Endothelial cell of umbilical vein (primary cell): ENCODE measurements around the gene TMC2. TPM values are rescaled to one million over a fixed set of nuclear protein-coding genes. Genes with fewer than 3 reads are reported as not detected.

ENCODE experiments used
- BruUV-seq: library from RNA; stranded (reverse); fragments of 400-500 nt; replicated peaks from 2 replicates; lab custom pipeline; 2021; lab: Mats Ljungman, UMichigan
- CTCF ChIA-PET: fragments of 300-600, 350-600 bp; sonication (Branson Sonifier 250); formaldehyde crosslinking; loops from one replicate; lab custom pipeline; 2021; ENCODE audit warnings: antibody characterized with exemption, inconsistent platforms; lab: Charles Lee
- POLR2A ChIA-PET: fragments of 300-600, 350-600 bp; sonication (Branson Sonifier 250); formaldehyde crosslinking; loops from one replicate; lab custom pipeline; 2021; ENCODE audit warnings: antibody characterized with exemption, inconsistent platforms; lab: Charles Lee
- DNase-seq: peaks from one replicate; pipeline ENCODE4 v3.0.0-alpha.2; 2011; ENCODE audit warnings: low read depth, low spot score
- FAIRE-seq: peaks from 2 replicates; lab custom pipeline; 2011; peaks lifted over from hg19 to GRCh38; lab: Jason Lieb, UNC
- H2AFZ ChIP-seq: 2 replicates; pipeline ENCODE4 v1.6.0; 2012; ENCODE audit warnings: low read depth, low read length, control low read depth, inconsistent platforms
- H3K27ac ChIP-seq: 2 replicates; pipeline ENCODE4 v1.5.1; 2011; ENCODE audit warnings: low read depth, mild to moderate bottlenecking, control low read depth, low read length, moderate library complexity; ENCODE audit not compliant: insufficient read depth
- H3K27me3 ChIP-seq, 2 experiments: 2 replicates each; pipeline versions ENCODE4 v1.6.0 to v1.6.1; 2011; ENCODE audit warnings: low read length in 2 of 2, mixed read lengths in 1 of 2; ENCODE audit not compliant: control insufficient read depth in 2 of 2, insufficient read depth in 2 of 2
- H3K36me3 ChIP-seq, 2 experiments: 2 replicates in 1 of 2; 3 replicates in 1 of 2; pipeline ENCODE4 v1.5.1; 2011; ENCODE audit warnings: low read length in 2 of 2, mild to moderate bottlenecking in 1 of 2, moderate library complexity in 1 of 2; ENCODE audit not compliant: control insufficient read depth in 2 of 2, insufficient read depth in 2 of 2; ENCODE audit errors: extremely low read depth in 1 of 2
- H3K4me1 ChIP-seq: 3 replicates; pipeline ENCODE4 v1.5.1; 2011; ENCODE audit warnings: mild to moderate bottlenecking, low read length; ENCODE audit not compliant: control insufficient read depth, insufficient read depth; ENCODE audit errors: extremely low read depth
- H3K4me2 ChIP-seq: 2 replicates; pipeline ENCODE4 v1.6.1; 2011; ENCODE audit warnings: low read length, control low read depth, mixed read lengths; ENCODE audit not compliant: insufficient read depth
- H3K4me3 ChIP-seq, 3 experiments: fragments of 200-600 bp in 1 of 3; sonication (generic), shearing (Covaris generic) in 1 of 3; replicated peaks in 1 of 3; 2 replicates each; pipeline ENCODE4 v1.5.1; 2011 to 2016; ENCODE audit warnings: control low read depth in 3 of 3, low read length in 3 of 3, mild to moderate bottlenecking in 2 of 3, inconsistent platforms in 1 of 3, low read depth in 1 of 3, moderate library complexity in 1 of 3; ENCODE audit not compliant: insufficient read depth in 1 of 3
- H3K79me2 ChIP-seq: 2 replicates; pipeline ENCODE4 v1.6.0; 2012; ENCODE audit warnings: low read length, inconsistent platforms; ENCODE audit not compliant: control insufficient read depth, insufficient read depth
- H3K9ac ChIP-seq: replicated peaks from 2 replicates; pipeline ENCODE3; 2011; ENCODE audit warnings: low read length, control low read depth; ENCODE audit not compliant: insufficient read depth; ENCODE audit errors: extremely low read depth
- H3K9me1 ChIP-seq: replicated peaks from 3 replicates; pipeline ENCODE4 v1.6.0; 2011; ENCODE audit warnings: mild to moderate bottlenecking, low read length; ENCODE audit not compliant: control insufficient read depth, insufficient read depth; ENCODE audit errors: extremely low read depth
- H3K9me3 ChIP-seq: replicated peaks from 2 replicates; pipeline ENCODE4 v1.5.1; 2012; ENCODE audit warnings: low read length, inconsistent platforms; ENCODE audit not compliant: control insufficient read depth, insufficient read depth
- H4K20me1 ChIP-seq: replicated peaks from 2 replicates; pipeline ENCODE3; 2011; ENCODE audit warnings: mild to moderate bottlenecking, low read length; ENCODE audit not compliant: control insufficient read depth, insufficient read depth; ENCODE audit errors: extremely low read depth
- EZH2 ChIP-seq: IDR thresholded peaks from 2 replicates; pipeline ENCODE4 v1.6.1; 2012; ENCODE audit warnings: borderline replicate concordance, low read depth, mild to moderate bottlenecking, moderate library complexity, low read length, inconsistent platforms; ENCODE audit not compliant: severe bottlenecking
- FOS ChIP-seq: IDR thresholded peaks from 2 replicates; pipeline ENCODE4 v1.6.1; 2011; ENCODE audit warnings: mild to moderate bottlenecking, low read length, moderate library complexity, borderline replicate concordance; ENCODE audit not compliant: insufficient read depth
- GATA2 ChIP-seq: IDR thresholded peaks from 2 replicates; pipeline ENCODE4 v1.7.0; 2011; ENCODE audit warnings: low read depth, mild to moderate bottlenecking, moderate library complexity, mixed read lengths, low read length; ENCODE audit not compliant: insufficient read length, insufficient read depth
- MAX ChIP-seq: IDR thresholded peaks from 2 replicates; pipeline ENCODE4 v1.6.1; 2011; ENCODE audit not compliant: insufficient read depth, insufficient read length
- MYC ChIP-seq: IDR thresholded peaks from one replicate; pipeline ENCODE4 v1.6.1; 2011; ENCODE audit warnings: mild to moderate bottlenecking, low read depth, low read length
- POLR2A ChIP-seq: IDR thresholded peaks from 2 replicates; pipeline ENCODE4 v1.6.1; 2012; ENCODE audit warnings: low read depth, mild to moderate bottlenecking, control low read depth, low read length
- POLR2AphosphoS5 ChIP-seq: IDR thresholded peaks from 2 replicates; pipeline ENCODE4 v1.6.1; 2012; ENCODE audit warnings: low read depth, mild to moderate bottlenecking, control low read depth, low read length, moderate library complexity; ENCODE audit not compliant: insufficient read depth
- dilution Hi-C: fragments of 300-500 bp; cut with MboI; formaldehyde crosslinking; loops from one replicate; pipeline ENCODE4 v1.15.0; 2019; ENCODE audit warnings: low sequenced_read_pairs; ENCODE audit not compliant: extremely low pct_ligation_motif_present
- intact Hi-C: fragments of 100-400 bp; cut with micrococcal nuclease; formaldehyde crosslinking; loops from one replicate; pipeline ENCODE4 v1.10.0; 2022
- polyA plus RNA-seq, 4 experiments: library from polyadenylated mRNA; depleted of rRNA in 3 of 4; stranded (reverse) in 3 of 4; unstranded in 1 of 4; fragments of >200 nt; gene quantifications; 2 replicates each; pipeline versions ENCODE4 v1.2.1 to v1.2.3, GENCODE V29; 2011 to 2012; ENCODE audit warnings: missing spikeins in 1 of 4
- total RNA-seq: library from RNA; stranded (reverse); gene quantifications from 2 replicates; pipeline ENCODE4 v1.2.3, GENCODE V29; 2021
- TF ChIP-seq, protein P1 (sequence below), 2 donors: IDR thresholded peaks; 1 replicate in 1 of 2; 2 replicates in 1 of 2; pipeline ENCODE4 v1.5.1; 2011; ENCODE audit warnings: low read length in 2 of 2, mild to moderate bottlenecking in 2 of 2, moderate library complexity in 2 of 2, control low read depth in 1 of 2, inconsistent platforms in 1 of 2, low read depth in 1 of 2; ENCODE audit not compliant: insufficient read depth in 1 of 2; ENCODE audit errors: extremely low read depth in 1 of 2

TMC2 gene
- total and polyA plus RNA-seq, 2 donors (not counting 3 experiments of a cell fraction or from before 2014, with no cell fraction given): not detected

- no peaks in the 10 kb centered on the region for H3K27me3 ChIP-seq
- CTCF ChIA-PET: interaction anchor here (9.2 kb wide), 1 partner anchor 13 kb away, joined by 99 read pairs; no protein-coding TSS in a partner anchor
- DNase-seq: peak; percentile 90
- peak within 1 kb of the TSS; percentile 37 for H3K4me2 ChIP-seq
- H3K36me3 ChIP-seq: no peaks in the 10 kb centered on the region
- peak within 1 kb of the TSS; percentile 37 for H2AFZ ChIP-seq
- BruUV-seq: no TSS peak
- peak; percentile 98 for FAIRE-seq
- peaks cover 10% of the 10 kb centered on the region for H3K4me1 ChIP-seq
- peaks cover 11% of the 10 kb centered on the region for H3K79me2 ChIP-seq
- H3K9me1 ChIP-seq: no peaks in the 10 kb centered on the region
- peak within 1 kb of the TSS; percentile 46 for H3K27ac ChIP-seq
- H4K20me1 ChIP-seq: no peaks in the 10 kb centered on the region
- dilution Hi-C loops: no loop called here
- H3K9me3 ChIP-seq: no peaks in the 10 kb centered on the region
- no peak for TF ChIP-seq MYC
- TF ChIP-seq GATA2: no peak
- peak; percentile 54 for TF ChIP-seq POLR2AphosphoS5
- peak; percentile 86 for TF ChIP-seq POLR2A
- TF ChIP-seq EZH2: no peak
- no peak for TF ChIP-seq MAX
- peak; percentile 7 for TF ChIP-seq FOS
- TF ChIP-seq, protein P1, sequence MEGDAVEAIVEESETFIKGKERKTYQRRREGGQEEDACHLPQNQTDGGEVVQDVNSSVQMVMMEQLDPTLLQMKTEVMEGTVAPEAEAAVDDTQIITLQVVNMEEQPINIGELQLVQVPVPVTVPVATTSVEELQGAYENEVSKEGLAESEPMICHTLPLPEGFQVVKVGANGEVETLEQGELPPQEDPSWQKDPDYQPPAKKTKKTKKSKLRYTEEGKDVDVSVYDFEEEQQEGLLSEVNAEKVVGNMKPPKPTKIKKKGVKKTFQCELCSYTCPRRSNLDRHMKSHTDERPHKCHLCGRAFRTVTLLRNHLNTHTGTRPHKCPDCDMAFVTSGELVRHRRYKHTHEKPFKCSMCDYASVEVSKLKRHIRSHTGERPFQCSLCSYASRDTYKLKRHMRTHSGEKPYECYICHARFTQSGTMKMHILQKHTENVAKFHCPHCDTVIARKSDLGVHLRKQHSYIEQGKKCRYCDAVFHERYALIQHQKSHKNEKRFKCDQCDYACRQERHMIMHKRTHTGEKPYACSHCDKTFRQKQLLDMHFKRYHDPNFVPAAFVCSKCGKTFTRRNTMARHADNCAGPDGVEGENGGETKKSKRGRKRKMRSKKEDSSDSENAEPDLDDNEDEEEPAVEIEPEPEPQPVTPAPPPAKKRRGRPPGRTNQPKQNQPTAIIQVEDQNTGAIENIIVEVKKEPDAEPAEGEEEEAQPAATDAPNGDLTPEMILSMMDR (IDR thresholded peaks at IDR 0.05; ENCODE audit: extremely low read depth in 1 of 2, insufficient read depth in 1 of 2, low read depth in 1 of 2, low read length in 2 of 2): no peak
- POLR2A ChIA-PET: no interaction called here
- H3K4me3 ChIP-seq: peak within 1 kb of the TSS; percentile 73 to 85 (median 77)
- intact Hi-C loops: loop anchor here (1.0 to 5.0 kb wide), 3 partner anchors 15 to 143 kb away; partner anchors contain the start of genes NOP56 and SNRPB
- peak within 1 kb of the TSS; percentile 78 for H3K9ac ChIP-seq
These were observed 27.5 kb upstream of the TMC2 start, which contains the start of gene ZNF343 for GRCh38 chr20:2508631-2509467. ZNF343 (minus strand) TSS chr20:2508915; CDS start chr20:2493895, 15,020 bp downstream.
